Activated T-helper 1 cell treated with anti-CD3 and anti-CD28 coated beads, Interleukin-12 subunit alpha, Interleukin-12 subunit beta, Interleukin-2, Interleukin-4 antibody, amounts not matched to agents 30 ng/mL and 10 ng/mL and 1 ng/mL, durations not matched to agents 14 hours and 24 hours and 36 hours (primary cell): Measurements from ENCODE around the gene OR9A4. TPM values are rescaled to one million over a fixed set of nuclear protein-coding genes. Genes with fewer than 3 reads are reported as not detected.
"Not testable (repeated sequence)": the region's sequence is repeated elsewhere in the genome, so short reads cannot be mapped to it uniquely, and the experiment has no call there.

ENCODE experiments used
- DNase-seq: peaks from one replicate; pipeline ENCODE4 v3.0.0; 2021; ENCODE audit warnings: low spot score
- H3K27ac Mint-ChIP-seq: one replicate; pipeline ENCODE4 v1.8.0; 2021; ENCODE audit warnings: mild to moderate bottlenecking, mixed read lengths
- H3K27me3 Mint-ChIP-seq: one replicate; pipeline ENCODE4 v1.8.0; 2022; ENCODE audit warnings: mild to moderate bottlenecking, moderate library complexity, mixed read lengths; ENCODE audit not compliant: insufficient read depth
- H3K36me3 Mint-ChIP-seq: one replicate; pipeline ENCODE4 v1.8.0; 2021; ENCODE audit warnings: low read depth, mixed read lengths
- H3K4me1 Mint-ChIP-seq: one replicate; pipeline ENCODE4 v1.8.0; 2021; ENCODE audit warnings: low read depth, mixed read lengths
- H3K4me3 Mint-ChIP-seq: one replicate; pipeline ENCODE4 v1.8.0; 2021; ENCODE audit warnings: mild to moderate bottlenecking, moderate library complexity, mixed read lengths
- H3K9me3 Mint-ChIP-seq: one replicate; pipeline ENCODE4 v1.8.0; 2021; ENCODE audit warnings: mixed read lengths
- intact Hi-C: fragments of 100-400 bp; cut with micrococcal nuclease; formaldehyde crosslinking; loops from one replicate; pipeline ENCODE4 v1.15.1; 2024
- total RNA-seq: library from RNA; stranded (reverse); gene quantifications from 2 replicates; pipeline ENCODE4 v1.2.3, GENCODE V29; 2022

The OR9A4 gene, protein sequence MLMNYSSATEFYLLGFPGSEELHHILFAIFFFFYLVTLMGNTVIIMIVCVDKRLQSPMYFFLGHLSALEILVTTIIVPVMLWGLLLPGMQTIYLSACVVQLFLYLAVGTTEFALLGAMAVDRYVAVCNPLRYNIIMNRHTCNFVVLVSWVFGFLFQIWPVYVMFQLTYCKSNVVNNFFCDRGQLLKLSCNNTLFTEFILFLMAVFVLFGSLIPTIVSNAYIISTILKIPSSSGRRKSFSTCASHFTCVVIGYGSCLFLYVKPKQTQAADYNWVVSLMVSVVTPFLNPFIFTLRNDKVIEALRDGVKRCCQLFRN
- total RNA-seq: not detected in 2 replicates

DNA sequence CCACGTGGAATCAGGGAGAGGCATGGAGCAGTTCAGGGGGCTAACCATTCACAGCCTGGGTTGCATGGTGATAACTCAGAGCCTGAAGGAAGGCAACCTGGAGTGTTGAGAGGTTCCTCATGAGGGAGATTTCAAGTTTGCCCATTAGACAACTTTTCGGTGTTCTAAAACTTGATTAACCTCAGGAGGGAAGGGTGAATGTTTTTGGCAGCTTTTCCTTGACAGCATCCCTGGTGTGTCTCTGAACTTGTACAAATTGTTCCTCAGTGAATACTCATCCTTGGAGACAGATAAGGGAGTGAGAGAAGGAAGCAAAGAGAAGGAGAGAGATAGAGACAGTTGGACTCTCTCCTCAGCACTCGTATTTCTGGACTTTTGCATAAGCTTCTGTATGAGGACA lies at the start of gene OR9A4:
Gene OR9A4, plus strand, starts transcription at position 301 of the 400 bp plus-strand sequence. CDS start 2,477 bp downstream, outside the sequence.
- no peak within 1 kb of the TSS for H3K27ac Mint-ChIP-seq
- no peaks in the 10 kb centered on the region for H3K9me3 Mint-ChIP-seq
- DNase-seq: no peak
- H3K27me3 Mint-ChIP-seq: no peaks in the 10 kb centered on the region
- no peak within 1 kb of the TSS for H3K4me3 Mint-ChIP-seq
- H3K4me1 Mint-ChIP-seq: no peaks in the 10 kb centered on the region
- no peaks in the 10 kb centered on the region for H3K36me3 Mint-ChIP-seq
- intact Hi-C loops: no loop called here

DNA sequence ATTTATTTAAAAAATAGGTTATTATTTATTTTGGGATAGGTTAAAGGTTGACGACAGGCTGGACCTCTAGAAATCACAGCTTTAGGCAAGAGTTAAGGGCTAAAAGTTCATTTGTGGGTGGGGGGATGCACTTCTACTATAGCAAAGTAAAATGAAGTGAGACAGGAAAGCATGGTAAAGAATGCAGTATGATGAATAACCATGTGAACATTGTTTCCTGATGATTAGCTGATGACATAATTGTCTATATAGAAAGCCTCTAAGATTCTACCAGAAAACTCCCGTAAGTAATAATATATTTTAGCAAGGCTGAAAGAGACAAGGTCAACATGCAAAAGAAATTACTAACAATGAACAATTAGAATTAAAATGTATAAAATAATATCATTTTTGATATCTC lies 49.2 kb upstream of the OR9A4 start:
- Mint-ChIP-seq H3K27ac (no peak overlapping the region), H3K36me3 (no peaks in the 10 kb centered on the region), H3K9me3 (no peaks in the 10 kb centered on the region), H3K27me3 (peaks cover 6% of the 10 kb centered on the region), H3K4me3 (no peak overlapping the region), H3K4me1 (no peaks in the 10 kb centered on the region)
- no peak for DNase-seq
- intact Hi-C loops: no loop called here

DNA sequence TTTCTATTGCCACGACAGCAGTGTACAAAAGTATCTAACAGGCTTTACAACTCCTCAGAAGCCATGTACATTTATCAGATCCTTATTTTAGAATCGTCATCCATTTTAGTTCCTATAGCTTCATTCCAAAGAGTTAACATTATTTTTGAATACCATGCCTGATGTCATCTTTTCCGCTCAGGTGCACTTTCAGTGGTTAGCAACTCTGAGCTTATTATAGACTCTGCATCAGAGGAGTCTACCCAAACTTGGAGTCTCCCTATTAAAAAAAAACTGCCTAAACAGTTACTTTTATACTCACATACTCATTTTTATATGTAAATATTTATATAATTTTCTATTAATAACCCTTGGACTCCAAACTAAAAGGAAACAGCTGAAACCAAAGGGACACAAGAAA lies 43.3 kb upstream of the OR9A4 start:
- H3K4me3 Mint-ChIP-seq: no peak overlapping the region
- no peak overlapping the region for H3K27ac Mint-ChIP-seq
- H3K36me3 Mint-ChIP-seq: no peaks in the 10 kb centered on the region
- no peak for DNase-seq
- H3K27me3 Mint-ChIP-seq: peaks cover 2% of the 10 kb centered on the region
- no peaks in the 10 kb centered on the region for H3K4me1 Mint-ChIP-seq
- intact Hi-C loops: no loop called here
- no peaks in the 10 kb centered on the region for H3K9me3 Mint-ChIP-seq

DNA sequence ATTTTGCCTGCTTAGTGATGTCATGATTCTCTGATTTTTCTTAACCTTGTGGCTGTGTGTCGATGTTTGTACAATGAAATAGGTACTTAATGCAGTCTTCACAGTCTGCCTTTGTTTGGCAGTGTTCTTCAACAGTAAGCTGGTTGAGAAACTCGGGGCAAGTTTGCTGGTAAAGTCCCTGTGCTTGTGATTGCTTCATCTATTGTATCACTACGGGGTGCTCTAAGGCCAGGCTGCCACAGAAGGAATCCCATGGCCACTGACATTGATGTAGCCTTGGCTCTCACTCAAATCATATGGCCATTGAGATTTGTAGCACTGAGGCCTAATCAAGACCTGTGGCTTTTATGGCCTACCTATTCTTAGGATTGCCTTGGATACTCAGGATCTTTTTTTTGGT lies 41.4 kb upstream of the OR9A4 start:
- DNase-seq: no peak
- no peaks in the 10 kb centered on the region for H3K36me3 Mint-ChIP-seq
- H3K27me3 Mint-ChIP-seq: peaks cover 2% of the 10 kb centered on the region
- no peak overlapping the region for H3K4me3 Mint-ChIP-seq
- no peaks in the 10 kb centered on the region for H3K9me3 Mint-ChIP-seq
- H3K27ac Mint-ChIP-seq: no peak overlapping the region
- H3K4me1 Mint-ChIP-seq: no peaks in the 10 kb centered on the region
- intact Hi-C loops: no loop called here

DNA sequence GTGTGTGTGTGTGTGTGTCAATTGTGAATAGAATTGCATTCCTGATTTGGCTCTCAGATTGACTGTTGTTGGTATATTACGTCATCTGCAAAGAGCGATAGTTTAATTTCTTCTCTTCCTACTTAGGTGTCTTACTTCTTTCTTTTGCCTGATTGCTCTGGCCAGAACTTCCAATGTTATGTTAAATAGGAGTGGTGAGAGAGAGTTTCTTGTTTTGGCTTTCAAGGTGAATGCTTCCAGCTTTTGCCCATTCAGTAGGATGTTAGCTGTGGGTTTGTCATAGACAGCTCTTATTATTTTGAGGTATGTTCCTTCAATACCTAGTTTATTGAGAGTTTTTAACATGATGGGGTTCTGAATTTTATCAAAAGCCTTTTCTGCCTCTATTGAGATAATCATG lies 40.7 kb upstream of the OR9A4 start:
- DNase-seq: no peak
- peaks cover 2% of the 10 kb centered on the region for H3K27me3 Mint-ChIP-seq
- no peak overlapping the region for H3K4me3 Mint-ChIP-seq
- H3K36me3 Mint-ChIP-seq: no peaks in the 10 kb centered on the region
- intact Hi-C loops: no loop called here
- H3K27ac Mint-ChIP-seq: no peak overlapping the region
- H3K9me3 Mint-ChIP-seq: no peaks in the 10 kb centered on the region
- H3K4me1 Mint-ChIP-seq: no peaks in the 10 kb centered on the region

DNA sequence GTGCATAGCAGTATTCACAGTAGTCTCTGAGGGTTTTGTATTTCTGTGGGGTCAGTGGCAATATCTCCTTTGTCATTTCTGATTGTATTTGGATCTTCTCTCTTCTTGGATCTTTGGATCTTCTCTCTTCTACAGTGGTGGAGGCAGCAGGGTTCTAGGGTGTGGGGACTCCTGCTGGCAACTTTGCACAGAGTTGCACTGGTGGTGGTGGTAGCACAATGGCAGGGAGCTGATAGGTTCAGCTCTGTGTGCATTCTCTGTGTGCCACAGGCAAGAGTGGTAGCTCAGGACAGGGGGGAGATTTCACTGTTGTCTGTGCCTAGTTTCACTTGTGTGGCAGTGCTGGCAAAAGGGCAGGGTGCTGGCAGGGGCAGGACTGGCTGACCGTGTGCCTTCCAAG lies 39.8 kb upstream of the OR9A4 start:
- intact Hi-C loops: no loop called here
- H3K27me3 Mint-ChIP-seq: peaks cover 2% of the 10 kb centered on the region
- no peak overlapping the region for H3K4me3 Mint-ChIP-seq
- H3K9me3 Mint-ChIP-seq: peaks cover 2% of the 10 kb centered on the region
- H3K4me1 Mint-ChIP-seq: no peaks in the 10 kb centered on the region
- no peak overlapping the region for H3K27ac Mint-ChIP-seq
- H3K36me3 Mint-ChIP-seq: no peaks in the 10 kb centered on the region
- DNase-seq: no peak

DNA sequence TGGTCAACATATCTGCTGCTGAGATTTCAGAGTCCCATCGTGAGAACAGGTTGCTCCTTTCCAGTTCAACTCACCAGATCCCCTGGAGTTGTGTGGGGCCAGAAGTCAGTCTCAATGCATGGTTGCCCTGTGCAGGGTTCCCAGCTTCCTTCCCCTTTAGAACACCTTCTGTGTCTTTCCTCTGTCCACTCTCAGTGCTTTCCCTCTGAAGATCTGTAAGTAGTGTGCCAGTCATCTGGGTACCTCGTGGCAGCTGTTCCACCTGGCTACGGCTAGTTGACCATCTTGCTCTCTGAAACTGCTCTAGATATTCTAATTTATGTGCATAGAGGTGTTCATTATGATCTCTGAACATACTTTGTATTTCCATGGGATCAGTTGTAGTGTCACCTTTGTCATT lies 38.8 kb upstream of the OR9A4 start:
- no peak for DNase-seq
- H3K27me3 Mint-ChIP-seq: peaks cover 2% of the 10 kb centered on the region
- H3K9me3 Mint-ChIP-seq: peaks cover 3% of the 10 kb centered on the region
- H3K27ac Mint-ChIP-seq: no peak overlapping the region
- intact Hi-C loops: no loop called here
- H3K36me3 Mint-ChIP-seq: no peaks in the 10 kb centered on the region
- no peak overlapping the region for H3K4me3 Mint-ChIP-seq
- H3K4me1 Mint-ChIP-seq: no peaks in the 10 kb centered on the region

DNA sequence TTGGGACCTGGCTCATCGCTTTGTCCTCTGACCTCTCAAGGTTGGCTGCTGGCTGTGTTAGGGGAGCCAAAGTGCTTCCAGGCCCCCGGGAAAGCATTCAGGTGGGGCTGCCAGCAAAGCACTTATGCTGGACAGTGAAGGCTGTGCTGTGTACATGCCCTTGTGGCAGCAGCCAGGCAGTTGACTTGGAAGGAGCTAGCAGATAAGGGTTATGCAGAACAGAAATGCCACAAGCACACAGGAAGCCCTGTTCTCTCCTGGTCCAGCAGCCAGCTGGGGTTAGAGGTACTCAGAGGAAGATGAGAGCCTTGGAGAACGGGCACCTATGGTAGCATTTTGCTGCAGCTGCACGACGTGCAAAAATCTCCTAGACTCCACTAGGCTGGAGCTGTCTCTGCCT lies 35.2 kb upstream of the OR9A4 start:
- H3K4me3 Mint-ChIP-seq: no peak overlapping the region
- no peak for DNase-seq
- no peaks in the 10 kb centered on the region for H3K36me3 Mint-ChIP-seq
- H3K27ac Mint-ChIP-seq: no peak overlapping the region
- peaks cover 3% of the 10 kb centered on the region for H3K9me3 Mint-ChIP-seq
- intact Hi-C loops: no loop called here
- no peaks in the 10 kb centered on the region for H3K27me3 Mint-ChIP-seq
- no peaks in the 10 kb centered on the region for H3K4me1 Mint-ChIP-seq

DNA sequence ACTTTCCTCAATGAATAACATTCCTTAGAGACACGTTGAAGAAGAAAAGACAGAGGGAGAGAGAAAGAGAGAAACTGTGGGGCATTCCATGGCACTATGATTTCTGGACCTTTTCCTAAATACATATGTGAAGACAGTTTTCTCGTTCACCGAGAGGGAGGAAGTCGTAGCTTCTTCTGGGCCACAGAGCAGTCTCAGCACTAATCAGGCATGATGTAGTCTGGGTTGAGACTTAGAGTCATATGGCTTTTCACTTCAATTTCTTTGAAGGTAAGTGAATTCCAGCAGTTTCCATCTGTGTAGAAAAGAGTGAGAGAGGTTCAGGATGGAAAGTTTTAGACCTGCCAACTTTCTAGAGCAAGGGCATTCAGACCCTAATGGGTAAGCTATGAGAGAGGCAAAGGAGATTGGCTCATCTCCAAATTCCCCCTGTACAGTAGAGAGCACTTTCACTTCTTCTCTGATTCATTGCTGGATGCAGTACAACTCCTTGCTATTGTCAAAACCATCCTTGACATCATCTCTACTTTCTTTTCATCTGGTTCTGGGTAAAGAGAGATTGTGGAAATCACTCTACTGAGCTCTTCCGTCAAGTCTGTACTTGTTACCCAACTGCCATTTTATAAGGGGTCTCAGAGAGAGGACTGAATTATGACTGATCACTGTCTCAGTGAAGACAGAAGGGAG lies 31.5 kb upstream of the OR9A4 start:
- H3K4me3 Mint-ChIP-seq: no peak overlapping the region
- H3K4me1 Mint-ChIP-seq: no peaks in the 10 kb centered on the region
- no peak overlapping the region for H3K27ac Mint-ChIP-seq
- H3K36me3 Mint-ChIP-seq: no peaks in the 10 kb centered on the region
- H3K9me3 Mint-ChIP-seq: peaks cover 3% of the 10 kb centered on the region
- intact Hi-C loops: no loop called here
- no peaks in the 10 kb centered on the region for H3K27me3 Mint-ChIP-seq
- no peak for DNase-seq

DNA sequence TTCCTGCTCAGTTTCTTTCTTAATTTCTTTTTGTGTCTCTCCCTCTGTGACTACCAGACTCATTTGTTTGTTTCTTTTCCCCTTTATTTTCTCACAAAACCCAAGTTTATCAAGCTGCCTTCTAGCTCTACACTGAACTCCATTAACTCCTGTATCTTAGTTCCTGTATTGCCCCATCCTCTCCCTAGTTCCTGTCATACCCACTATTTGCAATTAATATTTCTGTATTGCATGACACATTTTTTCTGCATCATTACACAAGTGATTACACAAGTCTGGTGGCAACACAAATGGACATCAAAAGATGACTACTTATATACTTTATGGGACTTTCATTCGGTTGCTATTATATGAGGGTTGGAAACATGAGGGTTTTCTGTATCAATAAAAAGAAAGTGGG lies 26.9 kb upstream of the OR9A4 start:
- DNase-seq: no peak
- intact Hi-C loops: no loop called here
- no peak overlapping the region for H3K27ac Mint-ChIP-seq
- H3K4me1 Mint-ChIP-seq: no peaks in the 10 kb centered on the region
- H3K4me3 Mint-ChIP-seq: no peak overlapping the region
- H3K9me3 Mint-ChIP-seq: no peaks in the 10 kb centered on the region
- no peaks in the 10 kb centered on the region for H3K27me3 Mint-ChIP-seq
- no peaks in the 10 kb centered on the region for H3K36me3 Mint-ChIP-seq

DNA sequence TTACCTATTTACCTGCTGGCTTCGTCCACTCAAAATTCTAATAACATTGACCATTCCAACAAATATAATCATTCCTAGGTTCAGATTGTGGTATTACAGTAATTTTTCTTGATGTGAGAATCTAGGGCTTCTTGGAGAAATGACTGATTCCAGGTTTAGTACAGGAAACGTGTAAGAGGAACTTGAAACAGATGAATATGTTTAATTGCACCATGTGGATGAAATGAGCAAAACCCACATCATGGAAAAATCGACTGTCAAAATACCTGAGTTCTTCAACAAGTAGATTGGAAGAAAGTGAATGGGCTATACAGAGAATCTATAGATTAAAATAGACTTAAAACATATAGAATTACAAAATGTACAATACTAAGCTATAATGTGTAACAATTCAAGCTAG lies 24.9 kb upstream of the OR9A4 start:
- Mint-ChIP-seq H3K27me3 (no peaks in the 10 kb centered on the region), H3K4me3 (no peak overlapping the region), H3K36me3 (no peaks in the 10 kb centered on the region), H3K27ac (no peak overlapping the region), H3K9me3 (no peaks in the 10 kb centered on the region), H3K4me1 (no peaks in the 10 kb centered on the region)
- intact Hi-C loops: no loop called here
- no peak for DNase-seq

DNA sequence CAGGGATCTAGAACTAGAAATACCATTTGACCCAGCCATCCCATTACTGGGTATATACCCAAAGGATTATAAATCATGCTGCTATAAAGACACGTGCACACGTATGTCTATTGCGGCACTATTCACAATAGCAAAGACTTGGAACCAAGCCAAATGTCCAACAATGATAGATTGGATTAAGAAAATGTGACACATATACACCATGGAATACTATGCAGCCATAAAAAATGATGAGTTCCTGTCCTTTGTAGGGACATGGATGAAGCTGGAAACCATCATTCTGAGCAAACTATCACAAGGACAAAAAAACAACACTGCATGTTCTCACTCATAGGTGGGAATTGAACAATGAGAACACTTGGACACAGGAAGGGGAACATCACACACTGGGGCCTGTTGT lies 16.8 kb upstream of the OR9A4 start:
- intact Hi-C loops, H3K9me3 Mint-ChIP-seq, DNase-seq, H3K4me1 Mint-ChIP-seq, H3K4me3 Mint-ChIP-seq, H3K36me3 Mint-ChIP-seq, H3K27ac Mint-ChIP-seq, H3K27me3 Mint-ChIP-seq: not testable (repeated sequence)

DNA sequence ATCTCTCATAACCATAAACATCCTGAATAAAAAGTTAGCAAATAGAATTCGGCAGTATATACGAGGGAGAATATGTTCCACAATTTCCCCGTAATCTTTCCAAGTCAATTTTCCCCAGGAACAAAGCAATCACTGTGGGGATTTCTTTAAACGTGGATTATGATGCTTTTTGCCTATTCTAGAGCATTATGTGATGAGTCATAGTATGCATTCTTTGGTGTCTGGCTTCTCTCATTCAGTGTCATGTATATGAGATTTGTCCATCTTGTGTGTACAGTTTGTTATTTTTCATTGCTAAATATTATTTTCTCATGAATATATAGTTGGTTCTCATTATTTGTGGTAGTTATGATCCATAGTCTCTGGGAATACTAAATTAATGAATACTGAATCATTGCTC lies 9.9 kb upstream of the OR9A4 start:
- intact Hi-C loops: no loop called here
- H3K27ac Mint-ChIP-seq: no peak overlapping the region
- H3K27me3 Mint-ChIP-seq: no peaks in the 10 kb centered on the region
- H3K9me3 Mint-ChIP-seq: no peaks in the 10 kb centered on the region
- no peak for DNase-seq
- H3K4me1 Mint-ChIP-seq: no peaks in the 10 kb centered on the region
- no peaks in the 10 kb centered on the region for H3K36me3 Mint-ChIP-seq
- no peak overlapping the region for H3K4me3 Mint-ChIP-seq
